GM18870 (cell line): Measurements from ENCODE around the gene TSLP.

ENCODE experiments used
- ATAC-seq: cut with Tn5 transposase; IDR thresholded peaks from one replicate; pipeline ENCODE4 v1.9.1; 2021; ENCODE audit warnings: moderate library complexity; ENCODE audit not compliant: unreplicated experiment

TSLP gene

DNA sequence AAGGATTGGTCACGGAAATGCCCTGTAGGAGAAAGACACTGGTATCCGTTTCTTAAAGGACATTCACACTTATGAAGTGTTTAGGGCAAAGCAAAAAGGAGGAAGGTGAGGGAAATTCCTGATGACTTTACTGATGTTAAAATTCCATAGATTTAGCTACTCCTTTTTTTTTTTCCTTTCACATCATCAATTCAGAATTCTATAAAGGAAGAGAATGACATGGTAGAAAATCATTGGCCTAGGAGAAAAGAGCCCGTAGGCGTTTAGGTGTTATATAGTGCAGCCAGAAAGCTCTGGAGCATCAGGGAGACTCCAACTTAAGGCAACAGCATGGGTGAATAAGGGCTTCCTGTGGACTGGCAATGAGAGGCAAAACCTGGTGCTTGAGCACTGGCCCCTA is at the start of gene TSLP:
TSLP (plus strand) TSS at position 301 of the 400 bp plus-strand sequence. CDS start 178 bp downstream, outside the sequence.
- ATAC-seq, result no peak

DNA sequence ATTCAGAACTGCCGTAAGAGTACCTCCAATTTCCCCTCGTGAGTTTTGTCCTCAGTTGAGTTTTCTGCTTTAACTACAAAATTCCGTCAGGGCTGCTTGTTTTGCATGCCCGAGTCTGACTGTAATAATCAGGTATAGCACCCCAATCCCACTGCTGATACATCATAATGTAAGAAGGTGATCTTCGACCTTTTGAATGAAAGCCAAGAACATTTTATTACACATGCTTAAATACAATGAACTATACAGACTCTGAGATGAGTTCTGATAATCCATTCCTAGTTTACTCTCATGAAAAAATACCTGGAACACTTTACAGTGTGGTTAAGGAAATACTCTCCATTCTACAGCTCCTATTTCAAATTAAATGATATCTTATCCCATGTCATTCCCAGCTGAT is 49.2 kb upstream of the TSLP start:
- no peak for ATAC-seq

DNA sequence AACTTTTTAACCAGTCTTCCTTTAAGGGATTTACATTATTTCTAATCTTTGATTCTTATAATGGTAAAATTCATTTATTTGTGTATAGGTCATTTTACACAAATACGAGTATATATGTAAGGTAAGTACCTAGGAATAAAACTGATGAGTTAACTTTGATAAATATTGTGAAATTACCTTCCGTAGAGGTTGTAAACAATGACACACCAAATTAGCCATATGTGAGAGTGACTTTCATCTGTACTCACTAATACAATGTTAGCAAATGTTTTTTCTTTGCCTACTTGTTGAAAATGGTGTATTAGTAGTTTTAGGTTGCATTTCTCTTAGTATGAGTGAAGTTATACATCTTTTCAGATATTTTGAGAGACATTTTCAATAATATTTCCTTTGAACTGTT is 42.6 kb upstream of the TSLP start:
- no peak for ATAC-seq

DNA sequence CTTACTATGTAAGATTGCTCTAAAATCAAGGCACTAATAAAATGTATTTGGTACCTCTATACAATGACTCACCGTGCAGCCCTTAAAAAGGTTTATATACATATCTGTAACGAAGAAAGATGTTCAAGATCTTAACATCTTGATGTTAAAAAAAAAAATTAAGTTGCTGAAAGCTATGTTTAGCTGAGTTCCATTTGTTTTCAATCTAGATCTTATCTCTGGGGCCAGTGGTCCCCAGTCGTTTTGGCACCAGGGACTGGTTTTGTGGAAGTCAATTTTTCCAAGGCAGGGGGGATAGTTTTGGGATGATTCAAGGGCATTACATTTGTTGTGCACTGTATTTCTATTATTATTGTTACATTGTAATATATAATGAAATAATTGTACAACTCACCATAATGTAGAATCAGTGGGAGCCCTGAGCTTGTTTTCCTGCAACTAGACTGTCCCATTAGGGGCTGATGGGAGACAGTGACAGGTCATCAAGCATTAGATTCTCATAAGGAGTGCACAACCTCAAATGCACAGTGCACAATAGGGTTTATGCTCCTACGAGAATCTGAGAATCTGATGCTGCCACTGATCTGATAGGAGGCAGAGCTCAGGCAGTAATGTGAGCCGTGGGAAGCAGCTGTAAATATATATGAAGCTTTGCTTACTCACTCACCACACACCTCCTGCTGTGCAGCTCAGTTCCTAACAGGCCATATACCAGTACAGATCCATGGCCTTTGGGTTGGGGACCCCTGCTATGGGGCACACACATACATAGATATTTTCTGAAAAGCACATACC is 27.6 kb upstream of the TSLP start:
- ATAC-seq, result no peak

DNA sequence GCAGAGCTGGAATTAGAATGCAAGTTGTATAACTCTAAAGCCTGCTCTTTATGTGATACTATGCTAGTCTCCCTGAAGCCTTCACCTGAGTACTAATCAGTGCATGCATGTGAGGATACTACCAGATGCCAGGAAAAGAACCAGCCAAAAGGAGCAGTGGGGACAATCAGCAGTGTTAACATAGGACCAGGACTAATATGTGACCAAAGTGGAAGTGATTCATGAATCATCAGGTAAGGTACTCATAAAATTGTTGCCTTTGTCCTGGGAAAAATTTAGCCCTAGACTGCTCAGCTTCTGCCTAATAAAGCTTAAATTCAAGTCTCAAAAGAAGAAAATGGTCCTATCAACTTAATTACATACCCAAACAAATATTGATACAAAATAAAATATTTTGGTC is 13.4 kb upstream of the TSLP start:
- ATAC-seq, result no peak

DNA sequence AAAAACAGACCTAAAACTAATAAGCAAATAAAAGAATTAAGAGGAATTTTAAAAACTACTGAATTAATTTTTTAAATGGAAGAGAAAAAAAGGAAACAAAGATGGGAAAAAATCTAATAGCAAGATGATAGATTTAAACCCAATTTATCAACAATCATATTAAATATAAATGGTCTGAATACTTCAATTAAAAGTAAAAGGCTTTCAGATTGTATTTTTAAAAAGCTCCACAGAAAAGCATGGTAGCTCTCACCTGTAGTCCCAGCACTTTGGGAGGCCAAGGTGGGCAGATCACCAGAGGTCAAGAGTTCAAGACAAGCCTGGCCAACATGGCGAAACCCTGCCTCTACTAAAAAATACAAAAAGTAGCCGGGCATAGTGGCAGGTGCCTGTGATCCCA is 11.3 kb upstream of the TSLP start:
- ATAC-seq, result no peak

DNA sequence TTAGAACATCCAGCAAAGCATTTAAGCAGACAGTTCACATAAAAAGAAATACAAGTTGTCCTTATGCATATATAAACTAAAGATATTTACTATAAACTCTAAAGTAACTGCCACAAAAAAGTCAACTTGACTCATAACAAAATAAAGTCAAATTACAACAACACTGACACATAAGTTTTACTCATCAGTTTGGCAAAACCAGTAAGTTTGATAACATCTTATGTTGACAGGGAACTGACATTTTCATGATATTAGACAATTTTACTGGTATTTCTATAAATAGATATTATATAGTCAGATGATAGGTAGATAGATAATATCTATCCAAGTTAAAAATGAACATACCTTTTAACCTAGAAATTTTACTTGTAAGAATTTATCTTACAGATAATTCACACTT is 9.9 kb upstream of the TSLP start:
- ATAC-seq, result no peak

DNA sequence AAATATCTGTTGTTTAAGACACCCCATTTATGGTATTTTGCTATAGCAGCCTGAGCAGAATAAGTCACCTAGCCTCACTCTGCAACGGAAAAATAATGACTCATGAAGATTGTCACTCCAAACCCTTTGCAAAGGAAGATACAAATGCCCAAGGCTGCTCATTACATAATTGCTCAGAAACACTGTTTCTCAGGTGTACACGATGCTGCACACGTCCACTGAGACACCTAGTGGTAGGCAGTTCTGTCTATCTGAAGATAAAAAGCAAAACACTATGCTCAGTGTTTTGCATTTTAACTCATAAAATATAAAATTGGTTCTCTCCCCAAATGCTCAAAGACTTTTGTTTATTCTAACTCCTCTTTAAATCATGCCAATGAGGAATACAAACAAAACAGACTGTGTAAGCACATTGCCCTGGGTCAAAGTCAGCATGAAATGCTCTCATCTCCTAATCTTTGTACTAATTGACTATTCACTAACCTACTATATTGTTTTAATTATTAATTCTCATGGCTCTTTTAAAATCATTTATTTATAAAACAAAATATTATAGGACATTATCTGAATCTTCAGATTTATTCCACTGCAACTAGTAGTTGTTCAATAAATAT is 7.7 kb upstream of the TSLP start:
- ATAC-seq, result no peak

DNA sequence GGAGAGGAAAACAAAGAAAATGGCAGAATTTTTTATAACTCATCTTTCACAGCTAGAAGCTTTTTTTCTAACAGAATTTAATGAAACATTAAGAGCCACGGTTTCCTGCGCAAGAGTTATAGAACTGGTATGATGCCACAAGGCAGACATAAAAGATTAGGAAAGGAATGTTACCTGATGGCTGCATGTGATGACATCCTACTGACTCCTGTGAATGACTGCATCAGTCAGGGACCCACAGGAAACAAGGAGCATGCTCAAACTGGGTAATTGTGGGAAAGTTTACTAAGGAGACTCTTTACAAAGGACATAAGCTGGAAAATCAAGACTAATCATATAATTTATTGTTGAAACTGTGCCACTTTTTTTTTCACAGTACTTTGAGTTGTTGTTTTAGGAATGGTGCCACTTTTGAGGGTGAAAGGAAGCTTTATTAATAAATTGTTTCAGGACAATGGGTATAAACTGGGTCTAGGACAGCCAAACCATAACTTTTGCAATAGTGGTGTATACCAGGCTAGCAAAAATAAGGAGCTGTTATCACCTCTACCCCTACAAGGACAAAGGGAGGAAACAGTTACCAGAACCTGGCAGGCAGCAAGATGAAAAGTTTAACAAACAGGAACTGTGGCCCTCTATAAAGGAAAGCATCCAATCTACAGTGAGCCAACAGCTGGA is 5.1 kb upstream of the TSLP start:
- no peak for ATAC-seq

DNA sequence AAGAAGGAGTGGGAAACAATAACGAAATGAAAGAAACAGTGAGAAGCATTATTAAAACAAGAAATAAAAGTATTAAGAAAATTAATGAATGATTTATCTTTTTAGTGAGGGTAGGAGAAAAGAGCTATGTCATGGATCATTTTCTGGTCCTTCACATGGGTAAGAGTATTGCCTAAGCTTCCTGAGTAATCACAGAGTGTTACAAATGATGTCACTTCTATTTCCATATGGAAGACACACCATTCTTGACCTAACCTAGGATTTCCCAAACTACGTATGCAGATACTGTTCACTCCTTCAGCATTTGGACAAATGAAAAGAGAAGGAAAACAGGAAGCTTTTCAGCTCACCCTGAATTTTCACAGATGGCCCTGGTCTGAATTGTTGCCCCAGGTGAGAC is 3.3 kb upstream of the TSLP start:
- ATAC-seq, result no peak

DNA sequence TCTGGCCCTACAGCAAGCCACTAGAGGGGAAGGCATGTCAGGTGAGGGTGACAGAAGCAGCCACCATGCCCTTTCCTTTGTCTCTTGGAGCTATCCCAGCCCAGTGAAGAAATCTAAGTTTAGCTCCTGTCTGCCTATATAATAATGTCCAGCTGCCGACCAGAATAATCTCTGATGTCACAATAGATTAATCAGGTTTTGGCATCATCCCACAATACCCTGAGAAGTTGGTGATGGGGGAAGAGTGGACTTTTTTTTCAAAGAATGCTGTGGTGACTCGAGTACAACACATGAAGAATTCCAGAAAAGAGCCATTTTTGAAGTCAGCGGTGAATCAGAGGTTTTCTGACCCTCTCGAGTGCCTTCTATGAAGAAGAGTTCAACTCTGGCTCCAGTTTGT is 1.7 kb upstream of the TSLP start:
- no peak for ATAC-seq

DNA sequence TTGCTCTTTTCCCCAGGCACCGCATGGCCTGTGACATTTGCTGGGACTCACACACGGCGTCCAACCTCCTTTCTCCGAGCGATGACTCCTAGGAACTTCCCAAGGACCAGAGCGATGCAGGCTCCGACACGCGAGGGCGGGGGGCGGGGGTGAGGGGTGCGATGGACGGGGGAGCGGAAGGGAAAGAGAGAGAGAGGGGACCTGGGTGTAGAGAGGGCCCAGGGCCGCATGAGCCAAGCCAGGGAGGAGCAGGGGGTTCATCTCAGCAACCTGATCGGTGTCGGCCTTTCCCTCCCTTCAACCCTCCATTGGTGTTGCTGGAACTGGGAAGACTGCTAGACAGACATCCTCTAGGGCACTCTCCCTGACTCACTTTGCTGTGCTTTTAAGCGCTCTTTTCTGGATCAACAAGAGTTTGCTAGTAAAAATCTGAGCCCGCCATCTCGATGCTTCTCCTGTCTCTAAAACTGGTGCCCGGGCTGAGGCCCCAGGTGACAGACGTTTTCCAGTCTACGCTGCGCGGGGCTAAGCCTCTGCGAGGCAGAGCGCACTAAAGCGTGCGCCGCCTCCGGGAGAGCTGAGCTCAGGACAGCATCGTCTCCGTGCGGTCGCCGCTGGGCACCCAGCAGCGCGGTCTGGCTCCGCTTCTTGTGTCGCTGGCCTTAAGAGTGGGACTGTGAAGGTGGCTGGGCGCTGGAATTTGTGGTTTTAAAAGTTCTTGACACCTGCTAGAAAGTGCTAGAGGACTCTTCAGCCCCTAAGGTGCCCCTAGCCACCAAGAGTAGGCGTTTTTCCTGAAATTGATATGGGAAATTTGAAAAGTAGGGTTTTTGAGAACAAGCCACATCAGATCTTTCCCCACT is 1.0 kb upstream of the TSLP start:
- no peak for ATAC-seq

DNA sequence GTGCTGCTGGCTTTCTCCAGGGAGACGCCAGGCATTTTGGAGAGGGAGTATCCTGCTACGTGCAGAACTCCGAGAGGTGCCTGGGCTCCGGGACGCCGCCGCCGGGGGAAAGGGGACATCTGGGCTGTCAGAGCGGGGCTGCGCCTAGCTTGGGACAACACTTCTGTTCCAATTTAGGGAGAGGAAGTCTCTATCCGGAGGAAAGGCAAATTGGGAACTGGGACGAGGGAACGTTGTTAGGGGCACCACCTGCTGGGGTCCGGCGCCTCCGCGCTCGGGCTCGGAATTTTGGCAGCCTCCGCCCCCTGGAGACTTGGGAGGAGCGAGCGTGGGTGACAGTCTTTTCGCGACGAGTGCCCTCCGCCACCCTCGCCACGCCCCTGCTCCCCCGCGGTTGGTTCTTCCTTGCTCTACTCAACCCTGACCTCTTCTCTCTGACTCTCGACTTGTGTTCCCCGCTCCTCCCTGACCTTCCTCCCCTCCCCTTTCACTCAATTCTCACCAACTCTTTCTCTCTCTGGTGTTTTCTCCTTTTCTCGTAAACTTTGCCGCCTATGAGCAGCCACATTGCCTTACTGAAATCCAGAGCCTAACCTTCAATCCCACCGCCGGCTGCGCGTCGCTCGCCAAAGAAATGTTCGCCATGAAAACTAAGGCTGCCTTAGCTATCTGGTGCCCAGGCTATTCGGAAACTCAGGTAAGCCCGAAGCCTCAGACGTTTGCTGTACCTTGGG is 1.6 kb downstream of the TSLP start:
- peak; percentile 47 for ATAC-seq

DNA sequence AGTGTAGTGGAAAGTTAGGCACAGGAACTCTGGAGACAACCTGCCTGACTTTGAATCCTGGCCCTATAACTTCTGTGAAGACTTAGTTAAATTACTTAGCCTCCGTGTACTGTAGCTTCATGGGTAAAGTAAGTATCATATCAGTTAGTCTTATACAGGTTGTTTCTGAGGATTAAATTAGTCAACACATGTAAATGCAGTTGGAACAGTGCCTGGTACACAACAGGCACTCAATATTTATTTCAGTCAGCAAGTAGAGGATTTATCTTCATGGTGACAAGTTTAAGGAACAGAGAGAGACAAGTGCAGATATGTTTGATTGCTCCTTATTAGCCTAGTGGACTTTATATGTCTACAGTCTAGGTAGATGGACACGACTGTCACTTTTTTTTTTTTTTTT is 2.7 kb downstream of the TSLP start:
- ATAC-seq, result no peak

DNA sequence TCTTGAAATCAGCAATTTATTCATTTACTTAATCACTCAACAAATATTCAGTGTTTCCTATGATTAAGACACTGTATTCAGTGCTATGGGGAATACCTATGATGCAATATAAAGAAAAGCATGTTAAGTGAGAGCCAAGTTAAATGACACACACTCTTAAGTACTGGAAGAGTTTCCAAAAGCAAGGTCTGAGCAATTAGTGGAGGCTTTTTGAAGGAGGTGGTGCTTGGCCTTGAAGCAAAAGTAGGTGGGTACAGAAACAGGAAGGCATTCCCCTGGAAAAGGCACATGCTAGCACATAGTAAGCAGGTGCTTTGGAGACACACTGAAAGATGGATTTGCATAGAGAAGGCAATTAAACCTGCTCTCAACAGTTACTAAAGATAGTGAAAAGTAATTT is 4.0 kb downstream of the TSLP start:
- ATAC-seq, result no peak

DNA sequence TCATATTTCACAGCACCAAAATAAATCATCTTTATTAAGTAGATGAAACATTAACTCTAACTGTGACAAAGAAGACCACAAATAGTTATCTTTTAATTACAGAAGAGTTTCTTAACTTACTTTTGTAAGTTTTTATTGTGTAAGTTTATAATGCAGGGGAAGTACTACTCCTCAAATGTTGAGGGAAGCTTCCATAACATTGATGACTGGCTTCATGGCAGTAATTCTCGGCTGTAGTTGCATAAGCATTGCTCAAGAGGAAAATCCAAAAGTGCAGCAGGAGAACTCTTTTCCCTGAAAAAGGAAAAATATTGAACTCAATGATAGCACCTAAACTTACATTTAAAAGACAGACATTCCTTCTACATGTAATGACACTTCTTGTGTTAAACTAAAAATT is 4.6 kb downstream of the TSLP start:
- no peak for ATAC-seq

DNA sequence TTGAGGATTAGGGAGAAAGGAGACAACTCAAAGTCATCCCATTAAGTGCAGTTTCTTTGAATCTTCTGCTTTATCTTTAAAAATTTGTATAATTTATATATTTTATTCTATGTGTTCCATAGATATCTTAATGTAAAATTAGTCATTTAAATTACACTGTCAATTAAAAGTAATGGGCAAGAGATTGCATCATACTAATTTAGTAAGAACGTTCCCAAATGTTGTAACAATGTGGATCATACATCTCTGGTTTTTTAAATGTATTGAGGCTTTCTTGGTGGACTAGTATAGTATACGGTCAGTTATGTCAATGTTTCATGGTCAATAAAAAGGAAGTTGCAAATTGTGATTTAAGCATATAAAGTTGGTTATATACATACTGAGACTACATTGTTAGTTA is 6.2 kb downstream of the TSLP start:
- ATAC-seq, result no peak

DNA sequence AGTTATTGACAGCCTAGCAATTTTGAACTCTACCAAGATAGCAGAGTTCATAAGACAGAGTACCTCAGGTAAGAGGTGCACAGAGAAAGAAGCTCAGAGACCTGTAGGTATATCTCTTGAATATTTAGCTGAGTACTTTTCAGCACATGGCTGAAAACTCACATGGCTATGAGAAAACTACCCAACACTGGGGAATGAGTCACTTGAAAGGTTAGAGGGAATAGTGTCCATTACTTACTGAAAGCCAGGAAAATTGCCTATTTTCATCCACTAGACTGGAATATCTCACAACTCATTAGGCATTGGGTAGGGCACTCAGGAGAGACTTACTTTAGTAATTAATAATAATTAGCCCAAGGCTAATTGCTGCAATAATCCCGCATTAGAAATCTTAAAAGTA is 8.3 kb downstream of the TSLP start:
- ATAC-seq, result no peak

DNA sequence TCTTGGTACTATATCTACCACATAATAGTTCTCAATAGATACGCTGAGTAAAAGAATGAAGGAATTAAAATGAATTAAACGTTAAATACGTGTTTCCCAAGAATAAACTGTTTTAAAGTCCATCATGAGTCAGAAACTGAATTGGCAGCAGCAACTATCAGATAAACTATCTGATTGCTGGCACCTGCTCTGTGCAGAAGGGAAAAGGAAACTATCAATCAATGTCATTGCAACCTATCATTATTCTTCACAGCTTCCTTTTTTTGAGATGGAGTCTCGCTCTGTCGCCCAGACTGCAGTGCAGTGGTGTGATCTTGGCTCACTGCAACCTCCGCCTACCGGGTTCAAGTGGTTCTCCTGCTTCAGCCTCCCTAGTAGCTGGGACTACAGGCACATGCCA is 11.8 kb downstream of the TSLP start:
- peak; percentile 61 for ATAC-seq

DNA sequence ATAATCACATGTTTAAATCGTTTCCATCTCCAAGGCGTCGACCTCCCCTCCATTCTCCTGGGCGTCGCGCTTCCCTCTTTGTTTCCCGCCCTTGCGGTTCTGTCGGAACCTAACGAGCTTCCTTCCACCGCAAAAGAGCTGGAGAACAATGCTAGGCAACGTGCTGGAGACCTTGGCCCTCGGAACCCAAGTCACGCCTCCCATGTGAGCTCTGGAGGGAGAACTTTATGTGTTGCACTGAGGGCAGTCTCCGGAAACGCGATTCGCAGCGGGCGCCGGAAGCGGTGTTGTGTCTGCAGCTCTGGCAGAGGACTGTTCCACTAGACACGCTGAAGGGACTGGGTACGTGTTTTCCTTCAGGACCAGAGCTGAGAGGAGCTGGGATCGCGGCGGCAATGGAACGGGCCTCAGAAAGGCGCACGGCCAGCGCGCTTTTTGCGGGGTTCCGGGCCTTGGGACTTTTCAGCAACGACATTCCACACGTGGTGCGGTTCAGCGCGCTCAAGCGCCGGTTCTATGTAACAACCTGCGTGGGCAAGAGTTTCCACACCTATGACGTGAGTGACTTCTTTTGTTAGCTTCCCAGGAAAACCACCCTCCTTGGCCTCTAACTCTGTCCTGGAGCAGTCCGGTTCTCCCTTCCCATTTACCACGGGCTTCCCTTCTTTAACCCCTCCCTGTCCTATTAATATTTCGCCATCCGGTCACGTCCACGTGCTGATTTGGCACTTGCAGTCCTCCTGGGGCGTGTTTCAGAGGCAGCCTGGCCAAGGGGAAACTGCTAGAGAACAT is 20.7 kb downstream of the TSLP start, which contains the start of gene WDR36:
WDR36 (plus strand) TSS at position 287 of the 792 bp plus-strand sequence; CDS start at position 396, 109 bp downstream.
- ATAC-seq, result peak; percentile 89
